ENCODE data around the gene SLC36A3.
A peak's percentile ranks its signal among the peaks of the same experiment; 100 is the strongest.

Gene SLC36A3

GRCh38 chr5:151283120-151283825 lies 20.3 kb downstream of the SLC36A3 start:
- Mint-ChIP-seq H3K4me3 (no peak overlapping the region), H3K9me3 (no peaks in the 10 kb centered on the region), H3K36me3 (no peaks in the 10 kb centered on the region), H3K4me1 (no peaks in the 10 kb centered on the region), H3K27ac (no peak overlapping the region), H3K27me3 (no peaks in the 10 kb centered on the region)

DNA sequence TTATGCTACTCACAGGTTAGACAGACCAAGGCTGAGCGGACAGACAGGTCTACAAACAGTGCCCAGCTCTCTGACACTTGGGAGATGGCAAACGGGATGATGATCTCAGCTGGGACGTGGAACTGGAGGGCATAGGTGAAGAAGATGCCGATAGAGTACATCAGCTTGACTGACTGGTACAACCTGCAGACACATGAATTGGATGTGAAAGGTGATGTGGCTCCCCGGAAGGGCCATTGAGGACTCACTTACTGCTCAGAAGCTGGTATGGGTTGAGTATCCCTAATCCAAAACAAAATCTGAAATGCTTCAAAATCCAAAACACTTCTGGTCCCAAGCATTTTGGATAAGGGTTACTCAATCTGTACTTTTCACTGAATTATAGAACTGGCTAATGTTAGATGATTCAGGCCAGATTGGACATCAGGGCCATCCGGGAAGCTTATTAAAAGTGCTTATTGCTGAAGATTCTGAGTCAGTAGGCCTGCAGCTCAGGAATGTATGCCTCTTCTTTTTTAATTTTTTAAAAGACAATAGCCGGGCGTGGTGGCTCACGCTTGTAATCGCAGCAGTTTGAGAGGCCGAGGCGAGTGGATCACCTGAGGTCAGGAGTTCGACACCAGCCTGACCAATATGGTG lies 22.4 kb downstream of the SLC36A3 start:
- Mint-ChIP-seq H3K27ac (no peak overlapping the region), H3K36me3 (no peaks in the 10 kb centered on the region), H3K4me3 (no peak overlapping the region), H3K27me3 (no peaks in the 10 kb centered on the region), H3K9me3 (no peaks in the 10 kb centered on the region), H3K4me1 (no peaks in the 10 kb centered on the region)

DNA sequence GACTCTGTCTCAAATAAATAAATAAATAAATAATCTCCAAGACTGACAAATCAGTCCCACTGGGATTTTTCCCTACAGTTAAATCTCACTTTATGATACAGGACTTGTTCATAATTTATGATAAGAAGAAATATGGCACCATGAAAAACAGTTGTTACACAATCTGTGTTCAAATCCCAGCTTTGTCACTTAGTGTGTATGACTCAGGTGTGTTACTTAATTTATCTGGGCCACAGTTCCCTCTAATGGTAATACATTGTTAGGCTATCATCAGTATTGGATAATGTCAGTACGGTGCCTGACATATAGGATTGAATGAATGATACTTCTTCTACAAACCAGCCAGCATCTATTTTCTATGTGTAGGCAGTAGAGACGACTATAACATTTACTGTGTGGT lies 23.1 kb downstream of the SLC36A3 start:
- H3K4me3 Mint-ChIP-seq, result no peak overlapping the region
- no peaks in the 10 kb centered on the region for H3K9me3 Mint-ChIP-seq
- H3K36me3 Mint-ChIP-seq, result no peaks in the 10 kb centered on the region
- H3K27me3 Mint-ChIP-seq, result no peaks in the 10 kb centered on the region
- H3K4me1 Mint-ChIP-seq, result no peaks in the 10 kb centered on the region
- no peak overlapping the region for H3K27ac Mint-ChIP-seq

GRCh38 chr5:151278845-151279244 lies 24.7 kb downstream of the SLC36A3 start:
- H3K36me3 Mint-ChIP-seq, result no peaks in the 10 kb centered on the region
- H3K4me3 Mint-ChIP-seq, result no peak overlapping the region
- H3K27ac Mint-ChIP-seq, result no peak overlapping the region
- no peaks in the 10 kb centered on the region for H3K9me3 Mint-ChIP-seq
- H3K27me3 Mint-ChIP-seq, result no peaks in the 10 kb centered on the region
- H3K4me1 Mint-ChIP-seq, result no peaks in the 10 kb centered on the region

DNA sequence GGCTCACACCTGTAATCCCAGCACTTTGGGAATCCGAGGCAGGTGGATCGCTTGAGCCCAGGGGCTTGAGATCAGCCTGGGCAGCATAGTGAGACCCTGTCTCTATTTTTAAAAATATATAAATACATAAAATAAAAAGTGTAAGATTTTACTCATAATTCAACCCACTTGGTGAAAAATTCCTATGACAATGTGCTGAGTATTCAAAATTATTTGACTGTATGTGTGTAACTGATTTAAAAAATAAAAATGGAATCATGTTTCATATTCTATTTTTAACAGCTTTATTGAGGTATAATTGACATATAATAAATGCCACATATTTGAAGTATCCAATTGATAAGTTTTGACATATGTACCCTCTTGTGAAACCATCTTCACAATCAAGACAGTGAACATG lies 27.8 kb downstream of the SLC36A3 start:
- Mint-ChIP-seq H3K27me3 (no peaks in the 10 kb centered on the region), H3K4me3 (no peak overlapping the region), H3K4me1 (no peaks in the 10 kb centered on the region), H3K27ac (no peak overlapping the region), H3K9me3 (no peaks in the 10 kb centered on the region), H3K36me3 (no peaks in the 10 kb centered on the region)

- Mint-ChIP-seq H3K27me3 (no peaks in the 10 kb centered on the region), H3K4me1 (no peaks in the 10 kb centered on the region), H3K4me3 (no peak overlapping the region), H3K9me3 (no peaks in the 10 kb centered on the region), H3K27ac (no peak overlapping the region), H3K36me3 (no peaks in the 10 kb centered on the region)
Observed at GRCh38 chr5:151274666-151275065, 28.9 kb downstream of the SLC36A3 start.

DNA sequence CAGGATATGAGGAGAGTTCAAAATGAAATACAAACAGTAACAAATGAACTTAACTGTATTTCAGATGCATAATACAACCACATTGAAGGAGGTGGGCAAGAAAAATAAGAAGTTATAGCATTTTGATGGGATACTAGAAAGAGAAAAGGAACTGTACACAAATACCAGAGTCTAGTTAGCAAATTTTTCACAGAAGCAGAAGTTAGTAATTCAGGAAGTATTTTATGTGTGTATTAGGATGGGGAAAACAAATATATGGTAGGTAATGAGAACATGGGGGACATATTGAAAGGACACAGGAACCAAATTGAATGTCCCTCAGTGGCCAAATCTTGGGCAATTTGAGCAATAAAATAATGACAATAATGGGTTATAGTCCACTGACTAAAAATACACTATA lies 32.2 kb downstream of the SLC36A3 start:
- Mint-ChIP-seq H3K36me3 (peaks cover 2% of the 10 kb centered on the region), H3K4me3 (no peak overlapping the region), H3K9me3 (no peaks in the 10 kb centered on the region), H3K27ac (no peak overlapping the region), H3K27me3 (no peaks in the 10 kb centered on the region), H3K4me1 (no peaks in the 10 kb centered on the region)

- Mint-ChIP-seq H3K27me3 (no peaks in the 10 kb centered on the region), H3K9me3 (no peaks in the 10 kb centered on the region), H3K4me3 (no peak overlapping the region), H3K4me1 (no peaks in the 10 kb centered on the region), H3K36me3 (peaks cover 2% of the 10 kb centered on the region), H3K27ac (no peak overlapping the region)
Observed at GRCh38 chr5:151270599-151270998, 33.0 kb downstream of the SLC36A3 start.

GRCh38 chr5:151267491-151268260 lies 35.9 kb downstream of the SLC36A3 start:
- Mint-ChIP-seq H3K27me3 (no peaks in the 10 kb centered on the region), H3K4me1 (peaks cover 8% of the 10 kb centered on the region), H3K36me3 (peaks cover 17% of the 10 kb centered on the region), H3K4me3 (no peak overlapping the region), H3K27ac (peak overlapping the region; percentile 48), H3K9me3 (no peaks in the 10 kb centered on the region)

DNA sequence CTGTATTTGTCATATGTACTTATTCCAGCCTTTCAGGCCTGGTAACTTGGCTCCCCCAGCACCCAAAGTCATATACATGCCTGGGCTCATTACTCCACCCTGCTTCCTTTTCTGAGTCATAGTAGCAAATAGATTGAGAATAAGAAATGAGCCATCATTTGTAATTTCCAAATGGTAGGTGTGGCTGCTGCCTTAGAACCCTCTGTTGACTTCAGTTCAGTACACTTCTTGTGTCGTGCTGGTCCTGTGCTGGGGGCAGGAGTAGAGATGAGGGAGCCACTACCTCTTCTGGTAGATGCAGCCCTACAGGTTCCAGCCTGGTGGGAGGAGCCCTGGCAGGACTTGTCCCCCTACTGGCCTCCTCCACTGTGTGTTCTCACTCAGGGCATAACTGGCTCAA lies 39.5 kb downstream of the SLC36A3 start:
- H3K4me3 Mint-ChIP-seq, result no peak overlapping the region
- peaks cover 27% of the 10 kb centered on the region for H3K36me3 Mint-ChIP-seq
- peak overlapping the region; percentile 84 for H3K27ac Mint-ChIP-seq
- peaks cover 8% of the 10 kb centered on the region for H3K4me1 Mint-ChIP-seq
- H3K9me3 Mint-ChIP-seq, result no peaks in the 10 kb centered on the region
- H3K27me3 Mint-ChIP-seq, result no peaks in the 10 kb centered on the region

- Mint-ChIP-seq H3K9me3 (no peaks in the 10 kb centered on the region), H3K4me3 (no peak overlapping the region), H3K27me3 (no peaks in the 10 kb centered on the region), H3K4me1 (peaks cover 18% of the 10 kb centered on the region), H3K27ac (no peak overlapping the region), H3K36me3 (peaks cover 28% of the 10 kb centered on the region)
Observed at GRCh38 chr5:151262532-151262931, 41.0 kb downstream of the SLC36A3 start.

GRCh38 chr5:151259931-151260330 lies 43.6 kb downstream of the SLC36A3 start:
- H3K4me3 Mint-ChIP-seq, result no peak overlapping the region
- H3K9me3 Mint-ChIP-seq, result no peaks in the 10 kb centered on the region
- no peaks in the 10 kb centered on the region for H3K27me3 Mint-ChIP-seq
- peaks cover 37% of the 10 kb centered on the region for H3K4me1 Mint-ChIP-seq
- peaks cover 29% of the 10 kb centered on the region for H3K36me3 Mint-ChIP-seq
- no peak overlapping the region for H3K27ac Mint-ChIP-seq

- Mint-ChIP-seq H3K27me3 (no peaks in the 10 kb centered on the region), H3K27ac (no peak overlapping the region), H3K4me3 (no peak overlapping the region), H3K4me1 (peaks cover 42% of the 10 kb centered on the region), H3K36me3 (peaks cover 20% of the 10 kb centered on the region), H3K9me3 (no peaks in the 10 kb centered on the region)
Observed at GRCh38 chr5:151258816-151259215, 44.8 kb downstream of the SLC36A3 start.

DNA sequence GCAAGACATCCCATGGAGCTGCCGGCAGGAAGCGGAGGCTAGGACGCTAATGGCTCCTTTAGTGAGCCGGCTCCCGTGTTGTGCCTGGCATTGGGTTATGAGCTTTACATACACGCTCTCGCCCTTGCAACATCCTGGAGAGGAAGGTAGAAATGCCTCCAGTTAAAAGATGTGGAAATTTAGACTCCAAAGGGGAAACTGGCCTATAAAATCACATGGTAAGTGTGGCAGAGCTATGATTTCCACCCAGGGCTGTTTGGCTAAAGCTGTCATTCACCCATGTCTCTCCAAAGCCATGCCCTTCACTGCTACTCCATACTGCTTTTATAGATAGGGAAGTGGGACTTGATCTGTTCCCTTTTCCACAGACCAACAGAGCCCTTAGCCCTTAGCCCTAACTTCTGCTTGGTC lies 45.4 kb downstream of the SLC36A3 start:
- Mint-ChIP-seq H3K36me3 (peaks cover 17% of the 10 kb centered on the region), H3K4me1 (peaks cover 47% of the 10 kb centered on the region), H3K27ac (no peak overlapping the region), H3K27me3 (no peaks in the 10 kb centered on the region), H3K4me3 (no peak overlapping the region), H3K9me3 (no peaks in the 10 kb centered on the region)

GRCh38 chr5:151257731-151258181 lies 45.8 kb downstream of the SLC36A3 start:
- H3K27ac Mint-ChIP-seq, result no peak overlapping the region
- no peaks in the 10 kb centered on the region for H3K27me3 Mint-ChIP-seq
- H3K36me3 Mint-ChIP-seq, result peaks cover 15% of the 10 kb centered on the region
- H3K9me3 Mint-ChIP-seq, result no peaks in the 10 kb centered on the region
- H3K4me1 Mint-ChIP-seq, result peaks cover 47% of the 10 kb centered on the region
- no peak overlapping the region for H3K4me3 Mint-ChIP-seq

All from activated naive CD4-positive, alpha-beta T cell treated with anti-CD3 and anti-CD28 coated beads, Interleukin-2, amount 50 U/mL, for 24 hours (primary cell).